T-helper 1 cell (primary cell): Measurements from ENCODE around the gene INIP.
A peak's percentile ranks its signal among the peaks of the same experiment; 100 is the strongest.

Experiments used
- DNase-seq, 5 donors: peaks; one replicate each; pipeline ENCODE4 v3.0.0-alpha.2; 2012 to 2020
- total RNA-seq, 4 donors: gene quantifications; one replicate each; lab custom pipeline; 2026; lab: John Stamatoyannopoulos, UW

INIP gene
- 8.1 to 25.8 (median 19.6) reads per million in 4 donors for total RNA-seq

- DNase-seq = peak; percentile 96 to 99 (median 96)
Observed at GRCh38 chr9:112717661-112718331, at the start of gene INIP. Gene INIP, minus strand, starts transcription at chr9:112718117. Its CDS starts 1,632 bp downstream, at chr9:112716485.

DNA sequence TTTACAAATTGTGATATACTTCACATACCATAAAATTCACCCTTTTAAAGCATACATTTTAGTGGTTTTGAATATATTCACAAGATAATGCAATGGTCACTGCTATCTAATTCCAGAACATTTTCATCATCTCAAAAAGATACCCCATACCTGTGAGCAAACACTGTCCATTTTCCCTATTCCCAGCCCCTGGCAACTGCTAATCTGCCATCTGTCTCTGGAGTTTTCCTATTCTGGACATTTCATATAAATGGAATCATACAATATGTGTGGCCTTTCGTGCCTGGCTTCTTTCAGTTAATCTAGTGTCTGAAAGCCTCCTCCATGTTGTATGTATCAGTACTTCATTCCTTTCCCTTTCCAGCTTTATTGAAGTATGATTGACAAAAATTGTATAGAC is 47.4 kb upstream of the INIP start:
- DNase-seq = no peak

DNA sequence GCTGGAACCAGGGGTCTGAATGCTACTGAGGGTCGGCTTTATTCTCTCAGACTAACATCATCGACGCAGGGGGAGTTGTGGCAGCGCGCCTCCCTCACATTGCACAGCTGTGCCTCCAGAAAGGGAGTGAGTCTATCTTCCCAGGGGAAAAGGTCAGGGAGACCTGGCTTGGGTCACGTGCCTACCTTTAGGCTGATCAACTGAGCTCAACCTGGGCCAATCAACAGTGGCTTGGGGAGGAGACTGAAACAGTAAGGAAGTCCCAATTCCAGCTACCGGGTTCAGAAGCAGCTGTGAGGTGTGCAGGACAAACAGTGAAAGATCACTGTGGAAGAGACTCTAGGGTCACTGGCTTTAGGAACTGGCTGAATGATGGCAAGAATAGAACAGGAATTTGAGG is 46.9 kb upstream of the INIP start:
- no peak for DNase-seq

DNA sequence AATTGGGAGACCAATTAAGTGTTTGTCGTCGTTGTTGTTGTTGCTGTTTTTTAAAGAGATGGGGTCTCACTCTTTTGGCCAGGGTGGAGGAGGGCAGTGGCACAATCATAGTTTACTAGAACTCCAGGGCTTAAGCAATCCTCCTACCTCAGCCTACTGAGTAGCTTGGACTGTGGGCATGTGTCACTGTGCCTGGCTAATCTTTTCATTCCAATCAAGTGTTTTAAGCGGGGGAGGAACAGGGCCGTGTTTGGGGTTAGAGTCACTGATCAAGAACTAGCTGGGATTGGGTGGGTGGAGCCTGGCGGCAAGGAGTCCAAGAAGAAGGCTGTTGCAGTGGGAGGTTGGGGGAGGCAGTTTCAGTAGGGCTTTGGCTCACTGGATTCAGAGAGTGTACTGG is 46.4 kb upstream of the INIP start:
- DNase-seq = no peak

DNA sequence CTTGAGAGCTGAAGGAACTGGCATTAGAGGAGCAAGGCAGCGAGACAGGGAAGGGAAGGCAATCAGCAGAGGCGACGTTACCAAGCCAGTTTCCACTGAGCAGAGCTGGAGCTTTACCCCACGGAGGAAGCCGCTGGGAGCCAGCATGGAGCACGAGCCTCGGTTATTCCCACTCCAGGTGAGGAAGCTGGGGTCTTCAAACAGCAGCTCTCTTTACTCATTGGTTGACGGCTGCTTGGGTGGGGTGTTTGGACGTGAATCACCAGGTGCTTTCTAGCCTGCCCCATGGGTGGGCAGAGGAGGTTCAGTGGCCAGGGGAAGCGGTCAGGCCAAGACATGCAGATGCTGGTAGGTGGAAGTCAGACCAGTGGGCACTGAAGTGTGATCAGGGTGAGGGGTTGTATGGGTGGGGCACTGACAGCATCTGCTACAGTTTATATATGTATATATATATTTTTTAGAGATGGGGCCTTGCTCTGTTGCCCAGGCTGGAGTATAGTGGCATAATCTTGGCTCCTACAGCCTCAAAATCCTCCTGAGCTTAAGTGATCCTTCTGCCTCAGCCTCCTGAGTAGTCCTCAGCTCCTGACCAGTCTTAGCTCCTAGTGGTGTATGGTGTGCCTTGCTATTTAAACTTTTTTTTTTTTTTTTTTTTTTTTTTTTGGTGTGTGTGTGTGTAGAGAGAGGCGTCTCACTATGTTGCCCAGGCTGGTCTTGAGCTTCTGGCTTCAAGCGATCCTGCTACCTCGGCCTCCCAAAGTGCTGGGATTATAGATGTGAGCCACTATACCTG is 45.0 kb upstream of the INIP start:
- DNase-seq = no peak

GRCh38 chr9:112761912-112762655 is 44.2 kb upstream of the INIP start:
- no peak for DNase-seq

DNA sequence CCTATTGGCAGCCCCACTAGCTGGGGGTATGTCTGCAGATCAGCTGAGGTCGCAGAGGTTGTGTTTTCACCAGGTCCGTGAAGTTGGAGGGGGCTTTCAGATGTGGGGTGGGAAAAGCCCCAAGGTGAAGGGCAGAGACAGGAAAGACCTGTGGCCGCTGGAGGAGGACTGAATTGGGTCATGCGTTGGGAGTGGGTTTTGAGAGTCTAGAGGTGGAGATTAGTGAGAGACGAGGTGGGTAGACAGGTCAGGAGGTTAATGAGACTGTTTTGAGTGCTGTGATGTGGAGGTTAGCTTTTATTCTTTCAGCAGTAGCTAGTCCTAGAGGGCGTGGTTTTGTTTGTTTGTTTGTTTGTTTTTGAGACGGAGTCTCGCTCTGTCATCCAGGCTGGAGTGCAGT is 42.9 kb upstream of the INIP start:
- DNase-seq = no peak

DNA sequence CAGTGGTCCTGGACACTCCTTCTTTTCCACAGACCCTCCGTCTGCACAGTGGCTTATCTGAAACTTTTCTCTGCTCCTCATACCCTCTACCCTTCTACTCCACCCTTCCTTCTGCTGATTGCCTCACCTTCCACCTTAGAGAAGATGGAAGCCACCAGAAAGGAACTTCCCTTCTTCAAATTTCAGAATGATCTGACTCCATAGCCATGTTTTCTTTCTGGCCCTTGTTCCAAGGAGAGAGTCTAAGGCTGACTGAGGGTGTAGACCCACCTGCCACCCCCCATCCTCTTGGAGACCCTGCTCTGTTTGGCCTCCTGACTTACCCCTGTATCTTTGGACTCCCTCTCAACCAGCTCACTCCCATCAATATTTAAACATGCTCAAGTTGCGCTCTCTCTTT is 40.0 kb upstream of the INIP start:
- no peak for DNase-seq

GRCh38 chr9:112757282-112757883 is 39.5 kb upstream of the INIP start:
- no peak for DNase-seq

DNA sequence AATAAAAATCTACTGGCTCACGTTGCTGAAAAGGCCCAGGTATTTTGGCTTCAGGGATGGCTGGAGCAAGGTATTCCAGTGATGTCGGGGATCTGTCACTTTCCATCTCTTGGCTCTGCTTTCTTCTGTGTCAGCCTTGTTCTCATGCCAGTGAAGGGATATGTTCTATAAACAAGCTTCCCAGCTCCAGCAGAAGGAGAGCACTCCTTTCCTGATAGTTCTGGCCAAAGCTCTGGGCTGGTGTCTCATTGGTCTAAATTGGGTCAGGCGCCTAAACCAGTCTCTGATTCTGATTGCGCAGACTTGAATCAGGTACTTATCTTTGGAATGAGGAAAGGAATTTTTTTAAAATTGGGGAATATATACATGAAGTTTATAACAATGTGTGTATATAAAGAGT is 37.8 kb upstream of the INIP start:
- DNase-seq = no peak

GRCh38 chr9:112755016-112755427 is 37.1 kb upstream of the INIP start:
- no peak for DNase-seq

- DNase-seq = peak in 4 of 5 donors; percentile 8 to 92 (median 20)
Observed at GRCh38 chr9:112754578-112754977, 36.7 kb upstream of the INIP start.

- DNase-seq = no peak
Observed at GRCh38 chr9:112753725-112754124, 35.8 kb upstream of the INIP start.

- no peak for DNase-seq
Observed at GRCh38 chr9:112752334-112753125, 34.6 kb upstream of the INIP start.

DNA sequence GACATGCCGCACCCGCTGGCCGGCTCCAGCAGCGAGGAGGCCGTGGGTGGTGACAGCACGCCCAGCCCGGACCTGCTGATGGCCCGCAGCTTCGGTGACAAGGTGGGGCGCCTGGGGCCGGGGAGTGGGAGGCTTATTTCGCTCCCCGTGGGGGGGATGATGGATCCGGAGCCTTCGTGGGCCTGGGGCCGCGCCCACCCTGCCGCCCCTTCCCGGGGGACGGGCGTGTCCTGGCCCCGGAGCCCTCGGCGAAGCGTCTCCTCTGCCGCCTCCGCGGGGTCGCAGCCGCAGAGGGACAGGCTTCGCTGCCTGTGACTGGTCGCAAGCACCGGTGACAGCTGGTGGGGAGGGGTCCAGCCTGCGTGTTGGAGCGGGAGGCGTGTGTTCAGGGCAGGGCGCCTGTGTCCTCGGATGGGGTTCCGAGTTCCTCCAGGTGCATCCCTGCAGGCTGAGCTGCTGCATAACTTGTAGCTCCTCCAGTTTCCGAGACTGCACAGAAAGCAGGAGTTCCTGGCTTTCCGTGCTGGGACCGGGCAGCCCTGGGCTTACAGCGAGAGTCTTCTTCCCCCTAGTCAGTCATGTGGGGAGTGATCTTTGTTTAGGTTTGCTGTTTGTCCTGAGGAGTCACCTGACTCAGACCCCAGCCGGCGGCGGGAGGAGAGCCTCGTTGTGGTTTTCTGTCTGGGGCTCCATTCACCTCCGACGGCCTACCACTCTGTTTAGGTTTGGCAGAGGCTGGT is 33.3 kb upstream of the INIP start:
- DNase-seq = peak; percentile 11 to 64 (median 27)

DNA sequence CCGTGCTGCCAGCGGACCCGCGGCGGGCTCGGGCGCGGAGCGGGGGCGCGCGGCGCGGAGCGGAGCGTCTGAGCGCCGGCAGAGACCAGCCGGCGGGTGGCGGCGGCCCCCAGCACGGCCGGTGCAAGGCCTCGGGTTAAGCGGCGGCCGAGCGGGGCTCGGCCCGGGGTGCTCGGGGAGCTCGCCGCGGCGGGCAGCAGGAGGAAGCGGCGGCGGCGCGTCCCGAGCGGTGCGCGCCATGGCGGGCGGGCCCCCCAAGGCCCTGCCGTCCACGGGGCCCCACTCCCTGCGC is 32.8 kb upstream of the INIP start:
- no peak for DNase-seq

DNA sequence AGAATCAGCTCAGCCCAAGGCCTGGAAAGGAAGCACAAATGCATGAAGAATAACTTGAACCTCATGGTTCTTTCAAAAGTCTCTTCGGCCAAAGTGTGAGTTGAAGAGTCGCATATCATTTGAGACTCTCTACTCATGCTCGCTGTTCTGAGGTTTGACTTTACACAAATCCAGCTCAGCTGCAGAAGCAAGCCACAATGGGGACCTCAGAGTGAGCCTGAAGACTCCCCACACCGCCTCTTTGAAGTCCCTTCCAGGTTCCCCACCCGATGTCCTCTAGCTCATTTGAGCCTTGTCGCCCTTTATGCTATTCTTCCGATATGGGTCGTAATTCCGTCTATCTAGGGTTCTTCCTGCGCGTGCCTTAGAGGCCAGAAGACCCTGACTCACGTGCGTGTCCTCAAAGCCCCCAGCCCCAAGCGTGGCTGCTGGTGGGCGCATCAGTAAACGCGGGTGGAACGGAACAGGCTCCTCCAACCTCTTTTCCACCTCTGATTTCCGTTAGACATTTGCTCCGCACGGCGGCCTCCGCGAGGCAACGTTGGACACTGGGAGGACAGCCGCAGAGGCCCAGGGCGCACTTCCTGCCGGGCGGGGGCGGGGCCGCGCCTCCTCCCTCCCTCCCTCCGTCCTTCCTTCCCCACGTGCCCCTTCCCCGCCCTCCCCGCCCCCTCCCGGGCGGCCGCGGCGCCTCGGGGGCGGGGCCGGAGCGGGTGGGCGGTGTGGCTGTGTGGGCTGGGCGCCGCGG is 32.3 kb upstream of the INIP start, which contains the start of gene SNX30:
SNX30 (plus strand) TSS at position 745 of the 748 bp plus-strand sequence. CDS start 242 bp downstream, outside the sequence.
- peak; percentile 62 to 88 (median 71) for DNase-seq

GRCh38 chr9:112747094-112747493 is 29.2 kb upstream of the INIP start:
- no peak for DNase-seq

GRCh38 chr9:112744177-112744576 is 26.3 kb upstream of the INIP start:
- no peak for DNase-seq

DNA sequence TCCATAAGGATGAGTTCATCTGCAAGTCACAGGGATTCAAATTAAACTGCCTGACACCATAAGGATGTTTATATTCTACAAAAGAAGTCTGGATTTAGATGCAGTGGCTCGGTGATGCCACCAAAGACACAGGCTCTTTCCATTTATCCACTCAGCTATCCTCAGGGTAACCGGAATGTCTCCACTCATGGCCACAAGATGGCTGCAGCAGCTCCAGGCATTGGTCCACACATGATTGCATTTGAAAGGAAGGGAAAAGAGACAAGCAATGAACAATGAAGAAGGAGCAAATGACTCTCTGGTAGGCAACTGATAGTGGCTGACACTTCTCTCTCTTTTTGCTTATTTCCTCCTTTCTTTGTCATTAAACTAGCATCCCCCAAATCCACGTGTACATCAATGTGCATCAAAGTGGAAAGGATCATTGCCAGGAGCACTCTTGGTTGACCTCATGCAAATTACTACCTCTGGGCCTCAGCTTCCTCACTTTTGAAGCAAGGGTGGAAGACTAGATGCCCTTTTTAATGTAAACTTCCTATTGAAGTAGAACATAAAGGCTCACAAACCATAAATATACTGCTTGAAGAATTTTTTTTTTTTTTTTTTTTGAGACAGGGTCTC is 25.4 kb upstream of the INIP start:
- no peak for DNase-seq
